AG10803 (cell line): ENCODE data around the gene AMFR.
A peak's percentile ranks its signal among the peaks of the same experiment; 100 is the strongest.
"Not testable (repeated sequence)": the region's sequence is repeated elsewhere in the genome, so short reads cannot be mapped to it uniquely, and the experiment has no call there.

ENCODE experiments used
- DNase-seq: peaks from one replicate; pipeline ENCODE4 v3.0.0; 2010; ENCODE audit warnings: low read depth
- H3K4me3 ChIP-seq: 2 replicates; pipeline ENCODE4 v1.5.1; 2011; ENCODE audit warnings: mild to moderate bottlenecking, low read length, control low read depth
- TF ChIP-seq, protein P1 (sequence below): conservative IDR thresholded peaks from 2 replicates; pipeline ENCODE4 v1.5.1; 2011; ENCODE audit warnings: mild to moderate bottlenecking, low read length, control low read depth, inconsistent platforms

AMFR gene

DNA sequence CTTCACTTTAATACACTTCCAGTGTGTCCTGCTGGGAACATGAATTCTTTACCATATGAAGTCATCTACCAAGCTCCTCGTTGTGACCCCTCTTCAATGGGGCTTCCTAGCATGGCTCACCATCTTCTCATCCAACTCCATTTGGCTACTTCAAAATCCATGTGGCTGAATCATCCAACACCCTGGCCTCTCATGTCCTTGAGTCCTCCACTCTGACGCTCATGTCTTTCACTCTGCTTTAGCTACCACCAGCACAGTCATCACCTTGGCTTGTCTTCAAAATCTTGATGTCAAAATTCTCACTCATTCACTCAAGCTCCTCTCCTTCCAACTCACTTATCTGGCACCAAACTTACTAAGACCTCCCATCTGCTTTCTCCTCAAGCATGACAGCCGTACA lies 35.8 kb downstream of the AMFR start:
- peak; percentile 97 for DNase-seq
- no peak overlapping the region for H3K4me3 ChIP-seq
- TF ChIP-seq, protein P1, sequence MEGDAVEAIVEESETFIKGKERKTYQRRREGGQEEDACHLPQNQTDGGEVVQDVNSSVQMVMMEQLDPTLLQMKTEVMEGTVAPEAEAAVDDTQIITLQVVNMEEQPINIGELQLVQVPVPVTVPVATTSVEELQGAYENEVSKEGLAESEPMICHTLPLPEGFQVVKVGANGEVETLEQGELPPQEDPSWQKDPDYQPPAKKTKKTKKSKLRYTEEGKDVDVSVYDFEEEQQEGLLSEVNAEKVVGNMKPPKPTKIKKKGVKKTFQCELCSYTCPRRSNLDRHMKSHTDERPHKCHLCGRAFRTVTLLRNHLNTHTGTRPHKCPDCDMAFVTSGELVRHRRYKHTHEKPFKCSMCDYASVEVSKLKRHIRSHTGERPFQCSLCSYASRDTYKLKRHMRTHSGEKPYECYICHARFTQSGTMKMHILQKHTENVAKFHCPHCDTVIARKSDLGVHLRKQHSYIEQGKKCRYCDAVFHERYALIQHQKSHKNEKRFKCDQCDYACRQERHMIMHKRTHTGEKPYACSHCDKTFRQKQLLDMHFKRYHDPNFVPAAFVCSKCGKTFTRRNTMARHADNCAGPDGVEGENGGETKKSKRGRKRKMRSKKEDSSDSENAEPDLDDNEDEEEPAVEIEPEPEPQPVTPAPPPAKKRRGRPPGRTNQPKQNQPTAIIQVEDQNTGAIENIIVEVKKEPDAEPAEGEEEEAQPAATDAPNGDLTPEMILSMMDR, result no peak

- peak; percentile 36 for DNase-seq
- H3K4me3 ChIP-seq, result no peak overlapping the region
- TF ChIP-seq, protein P1, result no peak
These were observed 37.1 kb downstream of the AMFR start for GRCh38 chr16:56388209-56388608.

- TF ChIP-seq, protein P1, result no peak
- no peak overlapping the region for H3K4me3 ChIP-seq
- peak; percentile 36 for DNase-seq
These were observed 37.9 kb downstream of the AMFR start for GRCh38 chr16:56387396-56387795.

DNA sequence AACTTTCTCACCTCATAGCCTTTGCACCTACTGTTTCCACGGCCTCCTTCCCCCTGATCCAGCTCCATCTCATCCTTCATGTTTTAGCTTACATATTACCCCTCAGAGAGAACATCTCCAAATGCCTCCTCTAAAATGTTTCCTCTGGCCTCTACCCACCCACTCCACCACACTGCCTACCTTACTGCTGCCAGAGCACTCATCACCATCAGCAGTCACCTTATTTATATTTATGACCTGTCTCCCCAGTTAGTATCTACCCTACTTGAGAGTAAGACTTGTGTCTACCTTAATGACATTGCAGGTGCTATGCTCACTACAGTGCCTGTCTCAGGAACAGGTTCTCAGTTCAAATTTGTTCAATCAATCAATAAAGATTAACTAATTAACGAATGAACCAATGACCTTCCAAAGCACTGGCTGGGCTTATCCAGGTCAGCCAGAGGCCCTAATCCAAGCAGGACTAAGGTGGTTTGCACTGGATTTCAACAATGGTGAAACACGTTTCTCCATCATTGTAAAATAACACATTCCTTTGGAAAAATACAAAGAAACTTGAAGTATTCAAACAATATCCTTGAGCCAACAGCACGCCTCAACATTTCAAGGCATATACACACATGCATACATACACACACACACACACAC lies 41.1 kb downstream of the AMFR start:
- DNase-seq, result no peak
- H3K4me3 ChIP-seq, result no peak overlapping the region
- TF ChIP-seq, protein P1, result no peak

GRCh38 chr16:56382901-56383355 lies 42.4 kb downstream of the AMFR start:
- DNase-seq, result peak; percentile 32
- TF ChIP-seq, protein P1, result no peak

GRCh38 chr16:56382459-56382858 lies 42.9 kb downstream of the AMFR start:
- DNase-seq, result peak; percentile 29
- H3K4me3 ChIP-seq, result no peak overlapping the region

More at GRCh38 chr16:56382901-56383355, 42.4 kb downstream of the AMFR start:
- H3K4me3 ChIP-seq, result no peak overlapping the region

DNA sequence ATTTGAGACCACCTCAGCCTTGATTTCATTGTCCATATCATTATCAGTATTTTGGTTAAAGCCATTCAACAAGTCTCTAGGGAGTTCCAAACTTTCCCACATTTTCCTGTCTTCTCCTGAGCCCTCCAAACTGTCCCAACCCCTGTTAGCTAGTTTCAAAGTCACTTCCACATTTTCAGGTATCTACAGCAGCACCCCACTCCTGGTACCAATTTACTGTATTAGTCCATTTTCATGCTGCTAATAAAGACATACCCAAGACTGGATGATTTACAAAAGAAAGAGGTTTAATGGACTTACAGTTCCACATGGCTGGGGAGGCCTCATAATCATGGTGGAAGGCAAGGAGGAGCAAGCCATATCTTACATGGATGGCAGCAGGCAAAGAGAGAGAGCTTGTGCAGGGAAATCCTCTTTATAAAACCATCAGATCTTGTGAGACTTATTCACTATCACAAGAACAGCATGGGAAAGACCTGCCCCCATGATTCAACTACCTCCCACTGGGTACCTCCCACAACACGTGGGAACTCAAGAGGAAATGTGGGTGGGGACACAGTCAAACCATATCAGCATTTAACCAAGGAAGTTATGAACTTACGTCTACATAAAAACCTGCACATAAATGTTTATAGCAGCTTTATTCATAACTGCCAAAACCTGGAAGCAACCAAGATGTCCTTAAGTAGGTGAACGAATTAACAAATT lies 44.4 kb downstream of the AMFR start:
- not testable (repeated sequence) for DNase-seq, H3K4me3 ChIP-seq

More at GRCh38 chr16:56382459-56382858, 42.9 kb downstream of the AMFR start:
- TF ChIP-seq, protein P1, result no peak

DNA sequence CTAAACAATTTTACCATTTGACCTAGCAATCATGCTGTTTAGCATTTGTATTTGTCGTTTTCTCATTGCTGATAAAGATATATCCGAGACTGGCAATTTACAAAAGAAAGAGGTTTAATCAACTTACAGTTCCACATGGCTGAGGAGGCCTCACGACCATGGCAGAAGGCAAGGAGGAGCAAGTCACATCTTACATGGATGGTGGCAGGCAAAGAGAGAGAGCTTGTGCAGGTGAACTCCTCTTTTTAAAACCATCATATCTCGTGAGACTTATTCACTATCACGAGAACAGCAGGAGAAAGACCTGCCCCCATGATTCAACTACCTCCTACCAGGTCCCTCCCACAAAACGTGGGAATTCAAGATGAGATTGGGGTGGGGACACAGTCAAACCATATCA lies 46.3 kb downstream of the AMFR start:
- not testable (repeated sequence) for H3K4me3 ChIP-seq, DNase-seq

DNA sequence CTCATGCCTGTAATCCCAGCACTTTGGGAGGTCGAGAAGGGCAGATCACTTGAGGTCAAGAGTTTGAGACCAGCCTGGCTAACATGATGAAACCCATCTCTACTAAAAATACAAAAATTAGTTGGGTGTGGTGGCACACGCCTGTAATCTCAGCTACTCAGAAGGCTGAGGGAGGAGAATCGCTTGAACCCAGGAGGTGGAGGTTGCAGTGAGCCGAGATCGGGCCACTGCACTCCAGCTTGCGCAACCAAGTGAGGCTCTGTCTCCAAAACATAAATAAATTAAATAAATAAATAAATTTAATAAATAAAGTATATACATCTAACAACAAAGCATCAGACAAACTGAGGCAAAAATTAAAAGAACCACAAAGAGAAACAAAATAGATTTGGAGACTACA lies 49.6 kb downstream of the AMFR start:
- H3K4me3 ChIP-seq, DNase-seq: not testable (repeated sequence)
